ENCODE measurements around the gene MID2.
"Not testable (repeated sequence)": the region's sequence is repeated elsewhere in the genome, so short reads cannot be mapped to it uniquely, and the experiment has no call there.

Gene MID2

GRCh38 chrX:107935664-107936433 is 110.2 kb downstream of the MID2 start:
- no peak for DNase-seq (ENCODE audit: low read depth in 4 of 4, low spot score in 1 of 4)

GRCh38 chrX:107936434-107936730 is 110.7 kb downstream of the MID2 start:
- DNase-seq (ENCODE audit: low read depth in 4 of 4, low spot score in 1 of 4): no peak

GRCh38 chrX:107940095-107940494 is 114.4 kb downstream of the MID2 start:
- DNase-seq (ENCODE audit: low read depth in 4 of 4, low spot score in 1 of 4): no peak

- not testable (repeated sequence) for DNase-seq (ENCODE audit: low read depth in 4 of 4, low spot score in 1 of 4)
Measured at GRCh38 chrX:107955337-107955736, 129.7 kb downstream of the MID2 start.

- no peak for DNase-seq (ENCODE audit: low read depth in 4 of 4, low spot score in 1 of 4)
Measured at GRCh38 chrX:107968623-107969022, 143.0 kb downstream of the MID2 start.

- DNase-seq (ENCODE audit: low read depth in 4 of 4, low spot score in 1 of 4): no peak
Measured at GRCh38 chrX:107970073-107970472, 144.4 kb downstream of the MID2 start.

- DNase-seq (ENCODE audit: low read depth in 4 of 4, low spot score in 1 of 4): no peak
Measured at GRCh38 chrX:107971636-107972035, 146.0 kb downstream of the MID2 start.
